8988T (cell line): ENCODE results near the gene XXYLT1.
"Not testable (repeated sequence)": the region's sequence is repeated elsewhere in the genome, so short reads cannot be mapped to it uniquely, and the experiment has no call there.

Experiments used
- DNase-seq: peaks from one replicate; pipeline ENCODE4 v3.0.0; 2011

The XXYLT1 gene

DNA sequence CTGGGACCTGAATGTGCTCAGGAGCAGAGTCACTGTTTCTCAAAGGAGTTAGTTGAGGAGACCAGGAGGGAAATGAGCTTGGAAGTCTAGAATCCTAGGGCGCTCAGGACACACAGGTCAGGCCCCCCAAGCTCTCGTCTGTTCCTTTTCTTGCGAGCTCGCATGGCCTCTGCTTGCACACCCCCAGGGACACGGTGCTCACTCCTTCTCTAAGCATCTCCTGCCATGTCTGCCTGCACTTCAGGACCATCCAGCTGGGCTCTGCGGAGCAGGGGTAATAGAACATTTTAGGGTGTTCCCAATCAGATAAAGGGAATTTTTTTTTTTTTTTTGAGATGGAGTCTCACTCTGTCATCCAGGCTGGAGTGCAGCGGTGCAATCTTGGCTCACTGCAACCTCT lies 213.2 kb downstream of the XXYLT1 start:
- DNase-seq: no peak

DNA sequence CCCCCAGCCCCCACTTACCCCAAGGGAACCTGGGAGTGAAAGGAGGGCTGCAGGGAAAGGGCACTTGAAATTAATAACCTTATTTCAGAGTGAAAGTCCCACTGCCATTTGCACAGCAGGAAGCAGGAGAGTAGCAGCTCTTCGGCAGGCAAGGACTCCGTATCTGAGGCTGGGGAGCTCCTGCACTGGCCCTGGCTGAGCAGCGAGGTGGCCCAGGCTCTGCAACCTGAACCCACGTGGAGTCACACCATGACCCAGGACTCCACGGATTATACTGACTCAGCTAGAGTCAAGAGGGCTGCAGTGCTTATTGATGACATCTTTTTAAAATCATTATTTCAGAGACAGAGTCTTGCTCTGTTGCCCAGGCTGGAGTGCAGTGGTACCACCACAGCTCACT lies 214.5 kb downstream of the XXYLT1 start:
- DNase-seq: no peak

DNA sequence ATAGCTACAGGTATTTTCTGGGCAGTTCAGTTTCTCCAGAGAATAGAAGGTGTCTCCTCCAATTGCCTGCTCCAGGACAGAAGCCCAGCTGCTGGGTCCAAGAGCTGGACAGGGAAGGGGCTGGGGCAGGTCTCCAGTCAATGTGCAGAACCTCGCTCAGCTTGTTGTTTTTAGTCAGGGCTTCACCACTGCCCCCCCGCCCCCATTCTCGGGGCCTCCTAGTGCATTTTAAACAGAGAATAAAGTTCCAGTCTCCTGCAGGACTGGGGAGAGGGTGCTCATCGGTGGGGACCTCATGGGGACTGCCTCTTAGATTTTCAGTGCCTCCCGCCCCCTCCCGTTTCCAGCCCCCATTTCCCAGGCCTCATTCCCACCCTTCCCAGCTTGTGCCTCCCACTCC lies 216.6 kb downstream of the XXYLT1 start:
- DNase-seq: no peak

DNA sequence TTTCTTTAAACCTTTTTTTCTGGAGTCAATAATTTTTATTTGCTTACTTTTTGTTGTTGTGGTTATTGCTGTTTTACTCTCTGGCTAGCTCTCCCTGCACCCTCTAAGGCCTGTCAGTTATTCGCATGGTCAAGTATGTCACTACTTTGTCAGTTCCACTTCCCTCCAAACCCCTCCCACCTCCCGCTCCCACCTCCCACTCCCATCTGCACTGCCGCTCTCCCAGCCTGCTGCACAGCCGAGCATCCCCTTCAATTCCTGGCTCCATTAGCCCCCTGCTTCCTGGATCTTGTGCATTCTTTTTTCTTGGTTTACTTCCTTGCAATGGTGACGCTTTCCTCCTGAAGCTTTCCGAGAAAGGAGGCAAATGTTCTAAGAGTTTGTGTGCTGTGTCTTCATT lies 218.0 kb downstream of the XXYLT1 start:
- no peak for DNase-seq

DNA sequence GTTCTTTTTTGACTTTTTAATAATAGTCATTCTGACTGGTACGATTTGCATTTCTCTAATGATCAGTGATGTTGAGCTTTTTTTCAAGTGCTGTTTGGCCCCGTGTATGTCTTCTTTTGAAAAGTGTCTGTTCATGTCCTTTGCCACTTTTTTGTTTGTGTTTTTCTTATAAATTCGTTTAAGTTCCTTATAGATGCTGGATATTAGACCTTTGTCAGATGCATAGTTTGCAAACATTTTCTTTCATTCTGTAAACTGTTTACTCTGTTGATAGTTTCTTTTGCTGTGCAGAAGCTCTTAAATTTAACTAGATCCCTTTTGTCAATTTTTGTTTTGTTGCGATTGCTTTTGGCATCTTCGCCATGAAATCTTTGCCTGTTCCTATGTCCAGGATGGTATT lies 220.7 kb downstream of the XXYLT1 start:
- DNase-seq: not testable (repeated sequence)

DNA sequence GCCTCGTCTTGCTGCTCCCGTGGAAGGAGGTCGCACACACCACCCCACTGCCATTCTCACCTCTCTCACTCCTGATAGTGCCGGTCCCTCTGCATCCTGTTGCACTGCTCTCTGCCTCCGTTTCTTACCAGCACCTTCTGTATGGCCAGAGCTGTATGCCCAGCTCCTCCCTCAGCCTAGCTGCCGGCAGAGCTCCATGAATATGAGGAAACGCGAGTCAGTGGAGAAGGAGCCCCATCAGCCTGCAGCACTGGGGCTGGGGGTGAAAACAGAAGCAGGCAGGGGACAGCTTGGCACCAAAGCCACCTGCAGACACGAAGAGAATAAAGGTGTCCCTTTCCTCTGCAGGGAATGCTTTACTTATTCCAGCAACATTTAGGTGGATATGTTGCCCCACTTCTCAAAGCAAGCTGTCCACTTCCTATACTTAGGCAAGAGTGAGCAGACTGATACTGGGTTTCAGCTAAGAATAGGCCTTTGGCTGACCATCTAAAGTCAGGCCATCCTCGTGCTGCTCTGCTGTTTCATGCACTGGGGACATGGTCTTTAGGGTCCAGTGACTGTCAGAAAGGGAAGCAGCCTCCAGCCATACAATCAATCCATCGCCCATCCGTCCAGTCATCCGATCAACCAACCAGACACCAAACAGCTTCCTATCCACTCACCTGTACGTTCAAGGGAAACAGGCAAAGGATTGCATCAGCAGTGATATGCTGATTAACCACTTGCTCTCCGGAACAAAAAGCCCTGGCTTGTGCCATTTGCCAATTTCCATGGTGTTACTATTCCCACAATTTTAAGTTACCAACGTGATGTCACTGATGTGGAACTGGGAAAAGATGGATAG lies 222.7 kb downstream of the XXYLT1 start:
- no peak for DNase-seq

DNA sequence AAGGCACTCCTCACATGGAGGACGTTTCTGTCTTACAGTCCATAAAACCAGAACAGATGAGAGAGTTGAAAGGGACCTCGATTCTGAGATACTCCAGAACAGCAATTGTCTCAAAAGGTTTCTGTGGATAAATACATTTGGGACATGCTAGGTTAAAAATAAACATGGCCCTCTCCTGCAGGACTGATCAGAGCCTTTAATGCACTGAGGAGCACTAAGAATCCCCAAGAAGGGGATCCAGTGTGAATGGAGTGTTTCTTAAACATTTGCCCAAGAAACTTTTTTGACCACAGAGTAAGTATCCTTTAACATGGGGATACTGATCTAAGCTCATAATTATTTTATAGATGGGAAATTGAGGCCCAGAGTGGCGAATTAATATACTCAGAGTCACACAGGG lies 223.4 kb downstream of the XXYLT1 start:
- DNase-seq: no peak

DNA sequence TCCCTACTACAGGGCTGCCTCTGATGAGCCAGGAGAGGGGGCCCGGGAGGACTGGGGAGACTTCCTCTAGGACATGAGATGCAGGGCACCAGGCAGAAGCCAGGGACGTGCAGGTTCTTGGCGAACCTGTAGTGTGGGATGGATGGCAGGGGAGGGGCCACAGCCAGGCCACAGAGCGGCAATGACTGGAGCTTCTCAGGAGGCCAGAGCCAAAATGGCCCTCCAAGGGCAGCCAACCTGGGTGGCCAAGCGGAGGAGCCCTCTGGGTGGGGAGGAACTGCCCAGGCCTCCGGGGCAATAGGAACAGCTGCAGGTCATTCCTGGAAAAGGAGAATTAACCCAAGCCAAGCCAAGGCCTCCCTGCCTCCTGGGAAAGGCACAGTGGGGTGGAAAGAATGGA lies 224.5 kb downstream of the XXYLT1 start:
- no peak for DNase-seq

DNA sequence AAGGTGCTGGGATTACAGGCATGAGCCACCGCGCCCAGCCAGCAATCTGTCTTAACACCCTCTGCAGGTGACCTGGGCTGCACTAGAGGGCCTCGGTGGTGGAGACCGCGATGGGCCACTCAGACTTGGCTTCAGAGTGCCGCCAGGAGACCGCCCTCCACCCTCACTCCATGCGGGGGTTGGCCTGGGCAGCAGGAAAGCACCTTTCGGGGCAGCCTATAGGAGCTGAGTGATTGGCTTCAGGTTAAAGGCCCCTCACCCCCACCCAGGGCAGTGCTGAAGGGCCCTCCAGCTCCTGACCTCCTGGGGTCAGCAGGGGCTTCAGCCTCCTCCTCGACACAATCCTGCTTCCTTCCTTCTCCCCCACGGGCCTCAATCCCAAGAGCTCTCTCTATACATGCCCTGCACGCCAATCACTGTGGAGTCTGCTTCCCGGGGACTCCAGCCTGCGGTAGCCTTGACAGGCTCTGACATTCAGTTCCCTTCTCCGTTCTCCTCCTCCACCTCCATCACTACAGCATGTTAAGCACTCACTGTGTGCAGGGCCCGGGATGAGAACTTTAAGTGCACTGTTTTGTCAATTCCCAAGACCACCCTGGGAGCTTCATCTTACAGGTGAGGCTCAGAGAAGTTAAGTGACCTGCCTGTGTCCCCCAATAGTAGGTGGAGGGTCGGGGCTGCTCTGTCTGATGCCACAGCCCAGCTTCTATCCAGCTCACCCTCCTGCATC lies 225.3 kb downstream of the XXYLT1 start:
- DNase-seq: no peak

DNA sequence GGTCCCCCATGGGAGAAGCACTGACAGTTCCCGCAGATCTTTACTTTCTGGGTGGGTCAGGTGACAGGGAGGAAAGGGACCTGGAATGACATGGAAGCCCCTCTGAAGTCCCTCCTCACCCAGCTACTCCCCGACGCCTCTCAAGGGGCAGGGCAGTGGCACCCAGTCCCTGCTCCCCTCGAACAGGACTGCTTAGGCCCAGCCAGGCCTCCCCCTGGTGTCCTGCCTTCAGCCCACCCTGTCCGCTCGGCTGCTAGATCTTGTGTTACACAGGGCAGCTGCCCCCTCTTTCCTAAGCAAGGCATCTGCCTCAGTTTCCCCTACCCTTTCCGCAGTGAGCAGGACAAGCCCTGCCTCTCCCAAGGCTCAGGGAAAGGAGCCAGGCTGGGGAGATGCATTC lies 226.5 kb downstream of the XXYLT1 start:
- DNase-seq: no peak

DNA sequence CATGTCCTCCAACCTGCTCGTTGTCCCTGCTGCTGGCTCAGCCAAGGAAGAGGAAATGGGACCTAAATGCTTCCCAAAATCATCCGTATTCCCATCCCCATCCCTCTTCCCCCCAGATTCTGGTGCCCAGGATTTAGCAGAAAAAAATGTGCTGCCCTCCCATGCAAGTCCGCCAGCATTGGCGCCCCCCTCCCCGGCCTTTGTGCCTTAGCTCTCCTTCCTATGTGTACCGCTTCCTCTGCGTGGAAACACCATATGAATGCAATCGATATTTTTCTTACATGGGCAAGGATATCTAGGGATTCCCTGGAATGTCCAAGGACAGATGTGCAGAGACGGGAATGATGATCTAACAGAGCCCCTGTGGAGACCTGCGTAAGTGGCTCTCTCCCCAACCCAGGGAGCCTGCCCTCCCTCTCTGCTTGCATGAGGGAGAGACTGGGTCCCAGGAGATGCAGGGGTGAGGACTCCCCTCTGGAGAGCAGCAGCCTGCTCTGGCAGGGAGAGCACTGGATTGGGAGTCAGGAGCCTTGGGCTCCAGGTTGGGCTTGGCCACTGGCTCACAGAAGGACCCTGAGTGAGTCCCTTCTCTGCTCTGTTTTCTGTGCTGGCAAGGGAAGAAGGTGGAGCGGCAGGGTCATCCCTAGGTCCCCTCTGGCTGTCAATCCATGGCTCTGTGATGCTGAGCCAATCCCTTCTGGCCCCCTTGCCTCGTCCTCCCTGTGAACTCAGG lies 227.2 kb downstream of the XXYLT1 start:
- DNase-seq: no peak

DNA sequence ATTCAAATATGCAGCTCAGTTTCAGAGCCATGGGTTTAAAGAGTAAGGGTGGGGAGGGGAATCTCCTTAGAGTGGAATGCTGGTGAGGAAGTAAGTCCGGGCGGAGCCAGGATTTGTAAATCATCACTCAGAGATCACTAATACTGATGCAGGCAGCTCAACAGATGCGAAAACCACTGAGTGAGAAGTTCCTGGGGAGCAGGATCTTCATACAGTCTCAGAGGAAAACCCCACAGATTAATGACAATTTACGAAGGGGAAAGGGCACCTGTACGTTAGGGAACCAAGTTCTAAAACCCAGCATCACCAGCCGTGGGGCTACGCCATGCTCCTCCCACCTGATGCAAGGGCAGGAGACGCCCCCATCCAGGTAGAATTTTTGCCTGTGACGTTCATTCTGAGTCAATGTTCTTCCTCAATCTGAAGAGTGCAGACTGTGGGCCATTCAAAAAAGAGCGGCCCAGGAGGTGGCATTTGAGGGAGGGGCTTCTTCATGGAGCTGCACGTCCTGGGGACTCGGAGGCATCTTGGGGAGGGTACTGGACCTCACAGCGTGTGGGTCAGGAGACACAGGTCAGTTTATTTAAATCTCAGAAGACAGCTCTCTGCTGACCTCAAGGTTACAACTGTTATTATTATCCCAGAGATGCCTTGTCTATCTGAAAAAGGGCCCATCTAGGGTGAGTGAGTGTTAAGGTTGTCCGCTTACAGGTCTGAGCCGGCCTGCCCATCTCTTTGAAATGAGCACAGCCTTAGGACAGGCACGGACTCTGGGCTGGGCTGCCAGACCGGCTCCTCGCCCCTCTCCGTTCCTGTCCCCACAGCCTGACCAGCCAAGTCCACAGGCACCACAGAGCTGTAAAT lies 228.0 kb downstream of the XXYLT1 start:
- DNase-seq: no peak

DNA sequence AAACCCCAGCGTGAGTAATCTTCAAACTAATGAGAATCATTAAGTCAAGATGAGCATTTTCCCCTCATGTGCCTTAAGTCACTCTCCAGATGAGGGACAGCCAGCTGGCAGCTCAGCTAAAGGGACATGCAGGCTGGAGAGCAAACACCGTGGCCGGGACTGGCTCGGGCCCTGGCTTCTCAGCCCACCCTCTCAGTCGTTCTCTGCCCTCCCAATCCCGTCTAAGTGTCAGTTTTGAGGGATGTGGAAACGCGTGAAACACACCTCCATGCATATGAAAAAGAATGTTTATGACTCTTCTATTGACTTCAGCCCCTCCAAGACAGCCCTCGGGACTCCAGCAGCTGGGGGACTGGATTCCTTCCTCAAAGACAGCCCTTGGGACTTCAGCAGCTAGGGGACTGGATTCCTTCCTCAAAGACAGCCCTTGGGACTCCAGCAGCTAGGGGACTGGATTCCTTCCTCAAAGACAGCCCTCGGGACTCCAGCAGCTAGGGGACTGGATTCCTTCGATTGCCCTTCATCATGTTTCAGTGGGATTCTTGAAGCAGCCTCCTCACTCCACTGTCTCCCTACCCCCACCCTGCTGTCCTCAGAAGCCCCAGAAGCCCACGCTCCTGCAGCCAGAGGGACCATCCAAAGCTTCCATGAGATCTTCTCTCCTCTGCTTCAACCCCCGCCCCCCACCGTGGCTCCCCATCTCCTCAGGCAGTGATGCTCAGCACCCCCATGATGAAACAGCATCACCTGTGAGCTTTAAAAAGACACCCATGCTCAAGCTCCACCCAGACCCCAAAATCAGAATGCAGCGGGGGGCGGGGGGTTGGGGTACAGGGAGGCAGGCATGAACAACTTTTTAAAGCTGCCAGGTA lies 228.9 kb downstream of the XXYLT1 start:
- DNase-seq: no peak

DNA sequence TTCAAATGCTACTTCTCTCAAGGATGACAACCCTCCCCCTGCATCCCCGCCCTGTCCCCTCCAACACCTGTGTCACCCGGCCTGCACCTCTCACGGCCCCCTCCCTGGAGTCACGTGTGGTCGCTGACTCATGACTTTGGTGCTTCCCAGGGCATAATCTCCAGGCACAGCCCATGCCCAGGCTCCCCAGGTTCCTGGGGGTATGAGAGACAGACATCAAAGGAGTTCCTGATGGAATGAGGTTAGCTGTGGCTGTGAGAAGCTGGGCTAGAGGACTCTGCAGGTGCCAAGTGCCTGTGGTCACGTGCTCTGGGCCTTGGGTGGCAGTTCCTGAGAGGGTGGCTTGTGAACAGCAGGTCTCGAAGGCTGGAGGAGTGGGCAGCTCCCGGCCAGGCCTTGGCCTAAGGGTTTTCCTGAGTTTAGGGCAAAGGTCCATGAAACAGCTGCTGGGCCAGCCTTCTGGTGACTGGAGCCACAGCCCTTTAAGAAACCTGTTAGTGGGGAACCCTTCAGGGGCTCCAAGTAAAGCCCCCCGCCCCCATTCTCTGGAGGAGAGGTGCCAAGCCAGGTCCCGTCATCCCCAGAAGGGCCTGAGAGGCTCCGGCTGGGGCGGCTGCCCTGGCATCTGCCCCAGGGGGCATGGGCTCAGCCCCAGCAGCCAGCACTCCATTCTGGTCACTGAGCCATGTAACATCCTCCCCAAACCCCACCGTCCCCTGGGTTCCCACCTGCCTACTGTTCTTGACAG lies 230.0 kb downstream of the XXYLT1 start:
- no peak for DNase-seq

DNA sequence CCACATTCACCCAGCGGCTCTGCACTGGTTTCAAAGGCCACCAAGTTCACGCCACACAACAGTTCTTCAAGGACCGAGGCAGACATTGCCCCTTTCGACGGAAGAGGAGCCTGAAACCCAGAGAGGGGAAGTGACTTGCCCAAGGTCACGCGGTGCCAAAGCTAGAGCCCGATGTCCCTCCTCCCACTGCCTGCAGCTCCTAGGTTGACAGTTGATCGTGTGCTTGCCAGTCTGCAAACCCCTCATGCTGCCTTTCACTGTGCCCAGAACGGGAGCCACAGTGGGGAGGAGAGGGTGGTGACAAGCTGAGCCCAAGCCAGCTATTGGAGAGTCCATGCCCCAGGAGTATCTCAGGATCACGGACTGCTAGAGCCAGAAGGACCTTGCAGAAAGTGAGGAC lies 230.9 kb downstream of the XXYLT1 start:
- DNase-seq: no peak

DNA sequence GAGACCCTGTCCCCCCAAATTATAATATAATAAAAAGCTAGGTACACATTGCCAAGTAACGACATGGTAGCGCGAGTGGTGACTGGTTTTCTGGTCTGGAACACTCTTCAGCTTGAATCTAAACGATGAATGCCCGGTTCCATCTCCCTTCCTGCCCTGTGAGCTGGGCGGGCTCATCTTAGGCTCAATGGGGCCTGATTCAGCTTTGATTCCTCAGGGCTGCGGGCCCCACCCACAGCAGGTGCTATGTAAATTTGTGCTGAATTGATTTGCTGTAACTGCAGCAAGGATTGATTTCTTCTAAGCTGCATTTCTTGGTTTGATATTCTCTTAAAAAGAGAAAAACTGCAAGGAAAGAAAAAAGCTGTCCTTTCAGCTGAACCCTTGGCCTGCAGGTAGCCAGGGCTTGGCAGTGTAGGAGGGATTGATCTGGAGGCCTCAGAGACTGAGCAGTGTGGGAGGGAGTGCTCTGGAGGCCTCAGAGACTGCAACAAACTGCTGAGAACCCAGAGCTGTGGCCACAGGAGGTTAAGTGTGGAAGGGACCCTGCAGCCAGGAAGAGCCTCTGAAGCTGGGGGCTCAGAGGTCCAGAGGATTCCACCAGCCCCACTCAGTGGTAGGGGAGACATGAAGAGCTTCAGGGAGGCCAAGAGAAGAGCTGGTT lies 231.6 kb downstream of the XXYLT1 start:
- no peak for DNase-seq

DNA sequence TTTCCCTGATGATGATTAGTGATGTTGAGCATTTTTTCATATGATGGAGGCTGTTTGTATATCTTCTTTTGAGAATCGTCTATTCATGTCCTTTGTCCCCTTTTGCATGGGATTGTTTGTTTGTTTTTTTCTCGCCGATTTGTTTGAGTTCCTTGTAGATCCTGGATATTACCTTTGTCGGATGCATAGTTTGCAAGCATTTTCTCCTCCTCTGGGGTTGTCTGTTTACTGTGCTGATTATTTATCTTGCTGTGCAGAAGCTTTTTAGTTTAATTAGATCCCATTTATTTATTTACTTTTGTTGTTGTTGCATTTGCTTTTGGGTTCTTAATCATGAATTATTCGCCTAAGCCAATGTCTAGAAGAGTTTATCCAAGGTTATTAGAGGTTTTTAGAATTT lies 232.8 kb downstream of the XXYLT1 start:
- no peak for DNase-seq

DNA sequence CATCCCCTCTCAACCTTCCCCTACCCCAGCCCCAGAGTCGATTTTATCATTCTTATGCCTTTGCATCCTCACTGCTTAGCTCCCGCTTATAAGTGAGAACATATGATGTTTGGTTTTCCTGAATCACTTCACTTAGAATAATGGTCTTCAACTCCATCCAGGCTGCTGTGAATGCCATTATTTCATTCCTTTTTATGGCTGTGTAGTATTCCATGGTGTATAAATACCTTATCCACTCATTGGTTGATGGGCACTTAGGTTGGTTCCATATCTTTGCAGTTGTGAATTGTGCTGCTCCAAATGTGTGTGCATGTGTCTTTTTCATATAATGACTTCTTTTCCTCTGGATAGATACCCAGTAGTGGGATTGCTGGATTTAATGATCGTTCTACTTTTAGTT lies 233.4 kb downstream of the XXYLT1 start:
- DNase-seq: not testable (repeated sequence)

DNA sequence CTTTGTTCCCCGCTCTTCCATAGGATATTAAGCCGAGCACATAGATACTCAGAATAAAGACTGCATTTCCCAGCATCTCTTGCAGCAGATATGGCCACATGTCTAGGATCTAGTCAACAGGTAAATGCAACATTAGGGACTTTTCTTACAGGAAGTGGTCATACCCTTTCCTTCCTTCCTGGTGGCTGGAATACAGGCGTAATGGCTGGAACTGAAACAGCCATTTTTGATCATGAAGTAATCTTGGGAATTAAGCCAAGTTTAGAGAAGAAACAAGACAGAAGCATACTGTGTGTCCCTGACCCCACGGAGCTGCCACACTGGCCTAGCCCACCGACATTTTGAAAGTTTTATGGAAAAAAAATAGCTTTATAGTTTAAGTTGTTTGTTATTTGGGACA lies 234.0 kb downstream of the XXYLT1 start:
- DNase-seq: no peak

DNA sequence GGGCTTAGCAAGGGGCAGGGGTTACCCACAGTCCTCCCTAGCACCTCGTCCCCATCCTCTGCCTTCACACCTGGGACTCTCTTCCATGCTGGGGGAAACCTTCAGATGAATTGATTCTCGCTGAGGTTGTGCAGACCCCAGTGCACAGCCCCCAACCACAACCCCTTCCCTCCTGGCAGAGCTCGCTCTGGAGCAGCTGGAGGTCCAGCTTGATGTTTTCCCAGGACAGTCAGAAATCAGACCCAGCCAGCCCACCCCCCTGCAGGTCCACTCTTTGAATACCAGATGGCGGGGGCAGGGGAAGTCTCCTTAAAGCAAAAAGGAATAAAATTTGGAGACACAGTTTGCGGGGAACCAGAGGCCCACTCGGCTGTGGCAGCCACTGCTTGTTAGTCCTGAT lies 234.4 kb downstream of the XXYLT1 start:
- DNase-seq: no peak

DNA sequence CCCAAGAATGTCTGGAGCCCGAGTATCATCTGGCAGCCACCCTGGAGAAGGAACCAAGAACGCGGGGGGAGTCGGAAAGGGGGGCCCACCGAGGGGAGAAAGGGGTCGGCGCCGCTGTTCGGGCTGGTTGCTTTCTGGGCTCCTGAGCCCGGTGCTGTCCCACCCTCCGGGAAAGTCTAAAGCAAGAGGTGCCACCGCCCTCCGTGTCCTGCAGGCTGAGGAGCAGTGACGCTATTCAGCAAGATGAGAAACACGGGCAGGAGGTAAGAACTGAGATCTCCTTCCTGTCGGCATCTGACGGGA lies 234.8 kb downstream of the XXYLT1 start:
- no peak for DNase-seq
